NOMO-1 treated with DMSO at 0.1 percent for 48 hours (cell line): ENCODE data around the gene SRP68.
"Not testable (repeated sequence)": the region's sequence is repeated elsewhere in the genome, so short reads cannot be mapped to it uniquely, and the experiment has no call there.

Source experiments
- DNase-seq: peaks from one replicate; lab custom pipeline; 2025; ENCODE audit not compliant: unreplicated experiment; lab: John Stamatoyannopoulos, UW

The SRP68 gene

DNA sequence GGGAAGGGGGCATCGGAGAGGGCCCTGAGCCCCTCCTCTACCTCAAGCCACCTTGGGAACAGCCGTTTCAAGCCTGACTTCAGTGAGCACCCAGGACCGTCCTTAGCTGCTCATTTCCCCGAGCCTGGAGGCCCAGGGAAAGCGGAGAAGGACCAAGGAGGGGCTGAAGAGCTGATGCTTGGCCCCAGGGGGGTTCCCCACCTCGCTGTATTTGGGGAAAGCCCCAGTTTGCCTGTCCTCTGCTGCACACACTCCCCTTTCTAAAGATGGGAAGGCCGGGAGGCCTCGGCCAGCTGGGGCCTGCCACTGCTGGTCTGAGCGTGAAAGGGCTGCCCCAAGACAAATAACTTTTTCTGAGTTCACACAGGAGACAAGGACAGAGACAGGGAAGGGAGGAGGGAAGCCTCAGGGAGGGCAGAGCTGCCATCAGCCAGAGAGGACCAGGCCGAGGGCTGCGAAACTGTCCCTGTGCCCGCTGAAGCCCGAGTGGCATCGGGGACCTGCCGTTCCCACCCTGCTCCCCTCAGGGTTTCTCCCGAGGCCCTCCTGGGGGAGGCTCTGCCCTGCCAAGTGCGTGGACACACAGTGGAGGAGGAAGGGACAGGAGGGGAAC is 18.3 kb upstream of the SRP68 start:
- DNase-seq: no peak

DNA sequence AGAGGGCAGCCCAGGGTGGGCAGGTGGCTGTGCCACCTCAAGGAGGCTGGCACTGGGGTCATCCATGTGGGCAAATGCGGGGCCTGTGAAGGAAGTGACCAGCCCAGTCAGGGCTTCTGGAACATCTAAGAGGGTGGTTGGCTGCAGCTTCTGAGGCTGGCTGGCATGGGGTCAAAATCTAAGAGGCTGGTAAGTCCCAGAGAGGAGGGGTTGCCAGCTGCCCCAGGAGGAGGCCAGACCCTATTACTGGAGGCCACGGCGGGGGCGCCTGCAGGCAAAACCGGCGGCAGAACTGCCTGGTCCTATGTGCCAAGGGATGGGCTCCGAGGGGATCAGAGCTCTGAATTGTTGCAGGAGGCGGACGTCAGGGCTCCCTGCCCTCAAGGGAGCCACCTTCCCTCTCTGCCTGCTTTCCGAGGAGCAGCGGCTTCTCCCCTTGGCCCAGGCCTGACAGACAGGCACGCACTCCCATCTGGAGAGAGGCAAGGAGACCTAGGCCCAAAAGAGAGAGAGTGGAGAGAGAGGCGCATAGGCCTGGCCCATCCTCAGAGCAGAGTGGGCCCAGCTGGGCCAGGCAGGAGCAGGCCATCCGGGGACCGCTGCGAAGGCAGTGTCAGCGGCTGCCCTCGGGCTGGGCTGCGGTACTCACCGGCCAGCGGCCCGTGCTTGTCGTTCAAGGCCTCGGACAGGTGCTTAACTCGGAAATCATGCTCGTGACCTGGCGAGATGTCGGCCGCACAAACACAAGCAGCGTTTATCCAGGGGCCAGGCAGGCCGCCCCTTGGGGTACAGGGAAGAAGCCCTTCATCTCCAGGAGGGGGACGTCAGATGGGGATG is 17.6 kb upstream of the SRP68 start:
- DNase-seq: no peak

DNA sequence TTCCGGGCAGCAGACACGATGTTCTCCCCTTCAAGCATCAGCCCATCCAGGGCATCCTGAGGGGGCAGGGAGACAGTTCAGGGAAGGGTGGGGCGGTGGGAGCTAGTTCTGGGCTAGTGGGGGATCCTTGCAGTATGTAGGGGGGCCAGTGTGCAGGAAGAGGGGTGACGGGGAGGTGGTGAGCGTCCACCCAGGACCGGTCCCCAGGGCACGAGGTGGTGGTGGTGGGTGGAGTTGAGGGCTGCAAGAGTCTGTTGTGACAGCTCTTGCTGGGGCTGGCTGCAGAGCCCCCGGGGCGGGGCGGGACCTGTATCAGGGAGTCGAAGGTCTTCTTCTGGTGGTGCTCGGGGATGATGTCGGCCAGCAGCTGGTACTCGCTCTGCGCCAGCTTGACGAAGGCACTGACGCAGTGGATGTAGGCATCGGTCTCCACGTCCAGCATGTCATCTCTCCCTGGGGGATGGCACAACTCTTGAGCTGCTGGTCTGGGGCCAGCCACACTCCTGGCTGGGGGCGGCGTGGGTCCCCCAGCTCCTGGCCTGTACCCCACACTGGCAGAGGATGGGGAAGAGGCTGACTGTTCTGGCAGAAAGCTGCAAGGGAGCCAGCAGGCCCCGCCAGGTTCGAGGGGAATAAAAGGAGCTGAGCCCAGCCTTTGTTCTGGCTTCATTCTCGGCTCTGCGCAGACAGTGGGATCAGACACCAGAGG is 16.7 kb upstream of the SRP68 start:
- DNase-seq: no peak

- DNase-seq: no peak
These were observed 15.9 kb upstream of the SRP68 start for GRCh38 chr17:76088041-76088867.

DNA sequence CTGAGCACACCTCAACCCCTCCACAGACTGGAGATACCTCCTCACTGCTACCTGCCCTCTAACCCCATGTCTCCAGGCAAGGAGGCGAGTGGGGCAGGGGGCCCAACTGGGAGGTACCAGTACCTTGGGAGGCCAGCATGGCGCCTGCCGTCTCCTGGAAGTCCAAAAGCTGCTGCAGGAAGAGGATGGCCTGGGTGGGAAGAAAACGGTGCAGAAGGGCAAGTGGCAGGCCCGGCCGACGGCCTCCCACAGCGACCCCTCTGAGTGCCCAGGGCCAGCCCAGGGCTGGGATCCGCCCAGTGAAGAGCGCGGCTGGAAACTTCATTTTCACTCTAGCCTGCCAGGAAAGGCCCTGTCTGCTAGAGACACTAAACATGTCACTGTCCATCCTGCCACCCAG is 15.2 kb upstream of the SRP68 start:
- DNase-seq: no peak

- DNase-seq: no peak
These were observed 14.1 kb upstream of the SRP68 start for GRCh38 chr17:76086384-76086783.

- DNase-seq: no peak
These were observed 13.5 kb upstream of the SRP68 start for GRCh38 chr17:76085731-76086366.

GRCh38 chr17:76085066-76085730 is 12.9 kb upstream of the SRP68 start:
- no peak for DNase-seq

DNA sequence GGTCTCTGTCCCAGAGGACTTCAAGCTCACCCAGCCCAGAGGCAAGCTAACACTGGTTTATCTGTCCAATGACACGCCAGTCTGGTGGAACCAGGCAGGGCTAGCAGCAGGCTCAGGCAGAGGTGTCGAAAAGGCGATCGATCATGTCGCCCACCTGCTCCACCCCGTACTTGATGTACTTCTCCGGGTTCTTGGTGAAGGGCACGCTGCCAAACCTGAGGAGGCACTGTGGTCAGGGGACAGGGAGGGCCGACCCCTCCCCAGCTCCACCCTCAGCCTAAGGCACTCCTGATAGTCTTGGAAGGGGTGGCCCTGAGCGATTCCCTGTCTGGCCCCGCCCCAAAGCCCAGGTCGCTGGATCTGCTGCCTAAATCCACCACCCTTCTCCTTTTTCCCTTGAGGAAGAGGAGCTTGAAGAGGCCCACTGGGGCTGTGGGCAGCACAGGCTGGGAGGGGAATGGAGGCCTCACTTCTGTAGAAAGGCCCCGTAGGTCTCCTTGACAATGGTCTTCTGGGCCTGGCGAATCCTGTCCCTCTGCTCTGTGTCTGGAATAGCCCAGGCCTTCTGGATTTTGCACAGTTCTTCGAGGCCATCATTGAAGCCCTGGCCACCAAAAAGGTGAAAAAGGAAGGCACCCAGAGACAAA is 11.3 kb upstream of the SRP68 start:
- no peak for DNase-seq

DNA sequence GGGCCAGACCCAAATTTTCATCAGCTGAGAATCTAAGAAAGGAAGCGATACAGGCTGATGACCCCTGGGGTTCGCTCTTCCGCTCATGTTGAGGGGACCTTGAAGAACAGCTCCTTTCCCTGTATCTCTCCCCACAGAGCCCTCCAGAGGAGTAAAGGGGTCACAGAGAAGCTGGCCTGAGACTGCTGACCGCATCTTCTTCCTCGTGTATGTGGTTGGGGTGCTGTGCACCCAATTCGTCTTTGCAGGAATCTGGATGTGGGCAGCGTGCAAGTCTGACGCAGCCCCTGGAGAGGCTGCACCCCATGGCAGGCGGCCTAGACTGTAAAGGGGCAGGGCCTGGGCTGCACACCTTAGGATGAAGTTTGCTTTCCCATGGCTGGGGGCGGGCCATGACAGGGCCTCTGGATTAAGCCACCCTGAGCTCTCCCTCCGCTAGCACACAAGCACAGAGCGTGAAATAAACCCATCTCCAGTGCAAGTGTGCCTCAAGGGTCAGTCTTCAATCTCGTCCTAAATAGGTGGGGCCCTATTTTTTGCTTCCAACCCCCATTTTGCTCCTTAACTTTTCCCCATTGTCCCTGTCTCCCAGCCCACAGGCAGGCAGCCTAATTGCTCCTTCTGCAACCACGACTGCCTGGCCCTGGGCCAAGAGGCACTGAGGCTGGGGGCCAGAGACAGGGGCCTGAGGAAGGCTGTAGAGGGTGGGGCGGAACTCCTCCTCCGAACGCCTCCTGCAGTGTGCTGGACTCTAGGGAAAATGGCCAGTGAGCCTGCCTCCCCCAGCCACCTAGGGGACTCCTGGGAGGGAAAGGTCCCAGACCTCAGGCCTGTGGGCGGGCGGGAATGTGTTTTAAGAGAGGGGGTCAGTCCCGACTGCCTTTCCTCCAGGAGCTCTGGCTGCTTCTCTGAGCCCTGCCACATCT is 10.3 kb upstream of the SRP68 start:
- no peak for DNase-seq

GRCh38 chr17:76081295-76082210 is 9.2 kb upstream of the SRP68 start:
- no peak for DNase-seq

DNA sequence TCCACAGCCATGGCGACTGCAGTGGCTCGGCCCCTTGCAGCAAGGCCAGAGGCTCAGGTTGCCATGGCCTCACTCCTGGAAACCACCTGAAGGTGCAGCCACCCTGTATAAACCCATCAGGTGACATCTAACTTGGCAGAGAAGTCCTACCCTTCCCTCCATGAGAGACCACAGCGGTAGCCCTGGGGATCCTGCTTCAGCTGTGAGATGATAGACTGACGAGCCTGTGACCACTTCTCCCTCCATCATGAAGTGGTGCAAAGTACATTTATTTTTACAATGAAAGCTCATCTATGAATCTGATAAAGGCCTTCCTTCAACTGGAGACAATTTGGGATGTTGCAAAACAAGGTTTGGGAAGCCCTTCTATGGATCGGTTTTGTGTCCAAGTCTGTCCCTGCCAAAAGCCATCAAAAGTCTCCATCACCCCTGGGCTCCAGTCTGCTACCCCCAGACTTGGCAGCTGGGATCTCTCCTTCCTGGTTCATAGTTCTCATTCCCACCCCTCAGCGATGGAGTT is 8.5 kb upstream of the SRP68 start:
- no peak for DNase-seq

DNA sequence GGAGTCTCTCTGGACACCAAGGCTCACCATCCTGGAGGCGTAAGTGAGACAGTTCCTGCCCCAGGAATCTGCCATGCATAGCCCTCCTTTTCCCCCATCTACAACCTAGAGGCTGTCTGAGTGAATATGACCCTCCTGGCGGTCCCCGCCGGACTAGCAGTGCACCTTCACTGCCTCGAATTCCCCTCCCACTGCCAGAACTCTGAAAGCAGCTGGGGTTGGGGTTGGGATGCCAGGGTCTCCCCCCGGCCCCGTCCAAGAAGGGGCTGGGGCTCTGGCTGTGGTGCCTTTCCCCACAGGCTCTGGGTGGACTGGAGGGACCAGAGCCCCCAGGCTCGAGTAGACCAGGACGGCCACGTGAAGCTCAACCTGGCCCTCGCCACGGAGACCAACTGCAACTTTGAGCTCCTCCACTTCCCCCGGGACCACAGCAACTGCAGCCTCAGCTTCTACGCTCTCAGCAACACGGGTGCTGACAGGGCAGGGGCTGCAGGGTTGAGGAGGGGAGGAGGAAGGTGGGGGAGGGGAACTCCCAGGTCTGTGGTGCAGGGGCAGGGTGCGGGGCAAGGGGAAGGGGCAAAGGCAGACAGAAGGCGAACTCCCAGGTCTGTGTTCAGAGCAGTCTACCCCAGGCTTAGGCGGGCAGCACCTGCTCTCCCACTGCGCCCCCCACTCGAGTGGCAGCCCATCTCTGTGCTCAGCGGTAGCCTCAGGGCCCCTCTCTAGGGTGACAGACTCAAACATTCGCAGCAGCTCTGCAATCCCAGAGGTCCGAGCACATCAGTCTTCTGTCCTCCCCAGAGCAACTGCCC is 7.8 kb upstream of the SRP68 start:
- DNase-seq: no peak

DNA sequence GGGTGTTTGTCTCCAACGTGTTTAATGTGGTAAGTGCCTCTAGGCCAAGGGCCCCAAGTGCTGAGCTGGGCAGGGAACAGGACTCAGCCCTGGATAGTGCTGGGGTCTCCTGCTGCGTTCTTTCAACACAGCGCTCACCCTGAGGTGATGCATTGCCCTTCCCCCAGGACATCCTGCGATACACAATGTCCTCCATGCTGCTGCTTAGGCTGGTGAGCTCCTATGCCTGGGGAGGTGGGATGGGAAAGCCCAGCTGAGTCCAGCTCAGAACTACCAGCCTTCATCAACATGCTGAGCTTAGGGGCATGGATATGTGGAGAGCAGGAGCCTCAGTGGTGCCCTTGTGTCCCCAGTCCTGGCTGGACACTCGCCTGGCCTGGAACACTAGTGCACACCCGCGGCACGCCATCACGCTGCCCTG is 7.2 kb upstream of the SRP68 start:
- no peak for DNase-seq

DNA sequence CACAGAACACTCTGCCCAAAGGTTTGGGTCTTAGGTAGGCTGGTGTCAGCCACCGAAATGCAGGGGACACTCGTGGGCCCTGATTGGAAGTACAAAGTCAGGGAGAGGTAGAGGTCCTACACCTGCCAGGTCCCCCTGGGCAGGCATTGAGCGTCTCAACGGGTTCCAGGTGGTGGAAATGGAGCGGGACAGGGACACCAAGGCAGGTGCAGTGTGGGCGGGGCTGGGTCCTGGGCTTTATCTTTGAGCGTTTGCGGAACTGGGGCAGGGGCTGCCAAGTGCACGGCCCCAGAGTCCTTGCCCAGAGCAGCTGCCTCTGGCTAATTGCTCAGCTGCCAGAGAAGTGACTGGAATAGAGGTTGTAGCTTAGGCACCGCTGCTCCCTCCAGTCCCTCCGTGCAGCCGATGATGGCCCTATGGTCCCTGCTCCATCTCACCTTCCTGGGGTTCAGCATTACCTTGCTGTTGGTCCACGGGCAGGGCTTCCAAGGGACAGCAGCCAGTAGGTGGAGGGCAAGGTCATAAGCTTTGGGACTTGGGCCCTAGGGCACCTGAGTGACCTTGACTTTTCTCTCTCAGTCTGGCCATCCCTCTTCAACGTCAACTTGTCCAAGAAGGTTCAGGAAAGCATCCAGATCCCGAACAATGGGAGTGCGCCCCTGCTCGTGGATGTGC is 6.7 kb upstream of the SRP68 start, which contains the start of gene ZACN:
Gene ZACN (plus strand): TSS at position 323 of the 675 bp plus-strand sequence. CDS start 83 bp downstream, at position 406.
- no peak for DNase-seq

- DNase-seq: not testable (repeated sequence)
These were observed 6.1 kb upstream of the SRP68 start for GRCh38 chr17:76078370-76078769.
